Activated CD4-positive, alpha-beta memory T cell treated with anti-CD3 and anti-CD28 coated beads for 36 hours (primary cell): Measurements from ENCODE around the gene HACE1. TPM values are rescaled to one million over a fixed set of nuclear protein-coding genes. Genes with fewer than 3 reads are reported as not detected.
"Not testable (repeated sequence)": the region's sequence is repeated elsewhere in the genome, so short reads cannot be mapped to it uniquely, and the experiment has no call there.

ENCODE experiments used
- CTCF ChIA-PET: fragments of 350-600 bp; sonication (Branson Sonifier 250); formaldehyde crosslinking; loops from one replicate; lab custom pipeline; 2021; ENCODE audit warnings: antibody characterized with exemption, inconsistent platforms; lab: Charles Lee
- POLR2A ChIA-PET: fragments of 350-600 bp; sonication (Branson Sonifier 250); formaldehyde crosslinking; loops from one replicate; lab custom pipeline; 2021; ENCODE audit warnings: antibody characterized with exemption; lab: Charles Lee
- DNase-seq: peaks from one replicate; pipeline ENCODE4 v3.0.0-alpha.2; 2020
- H3K27ac Mint-ChIP-seq: one replicate; pipeline ENCODE4 v1.8.0; 2021; ENCODE audit warnings: mixed read lengths
- H3K27me3 Mint-ChIP-seq: one replicate; pipeline ENCODE4 v1.8.0; 2021; ENCODE audit warnings: mixed read lengths
- H3K36me3 Mint-ChIP-seq: one replicate; pipeline ENCODE4 v1.8.0; 2021; ENCODE audit warnings: mixed read lengths
- H3K4me1 Mint-ChIP-seq: one replicate; pipeline ENCODE4 v1.8.0; 2021; ENCODE audit warnings: low read depth, mixed read lengths
- H3K4me3 Mint-ChIP-seq: one replicate; pipeline ENCODE4 v1.8.0; 2021; ENCODE audit warnings: mild to moderate bottlenecking, mixed read lengths
- H3K9me3 Mint-ChIP-seq: one replicate; pipeline ENCODE4 v1.8.0; 2021; ENCODE audit warnings: mixed read lengths
- intact Hi-C: fragments of 100-400 bp; cut with micrococcal nuclease; formaldehyde crosslinking; loops from one replicate; pipeline ENCODE4 v1.15.1; 2023
- total RNA-seq, 2 experiments: library from RNA; stranded (reverse); gene quantifications; one replicate each; pipeline ENCODE4 v1.2.3, GENCODE V29; 2021

Gene HACE1
- total RNA-seq, 2 experiments from 2014 or later: 15.0 to 17.6 TPM

DNA sequence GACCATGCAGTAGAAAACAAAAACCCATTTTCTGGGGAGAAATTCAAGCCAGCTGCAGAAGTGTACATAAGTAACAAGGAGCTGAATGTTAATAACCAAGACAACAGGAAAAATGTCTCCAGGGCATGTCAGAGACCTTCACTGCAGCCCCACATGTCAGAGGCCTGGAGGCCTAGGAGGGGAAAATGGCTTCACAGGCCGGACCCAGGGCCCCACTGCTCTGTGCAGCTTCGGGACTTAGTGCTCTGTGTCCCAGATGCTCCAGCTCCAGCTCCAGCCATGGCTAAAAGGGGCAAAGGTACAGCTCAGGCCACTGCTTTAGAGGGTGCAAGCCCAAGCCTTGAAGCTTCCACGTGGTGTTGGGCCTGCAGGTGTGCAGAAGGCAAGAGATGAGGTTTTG lies 43.6 kb downstream of the HACE1 start:
- Mint-ChIP-seq H3K9me3 (peaks cover 13% of the 10 kb centered on the region), H3K27ac (no peak overlapping the region), H3K4me1 (peaks cover 19% of the 10 kb centered on the region), H3K36me3 (peaks cover 54% of the 10 kb centered on the region), H3K4me3 (no peak overlapping the region), H3K27me3 (no peaks in the 10 kb centered on the region)
- DNase-seq: no peak
- POLR2A ChIA-PET: no interaction called here
- CTCF ChIA-PET: no interaction called here
- intact Hi-C loops: no loop called here

DNA sequence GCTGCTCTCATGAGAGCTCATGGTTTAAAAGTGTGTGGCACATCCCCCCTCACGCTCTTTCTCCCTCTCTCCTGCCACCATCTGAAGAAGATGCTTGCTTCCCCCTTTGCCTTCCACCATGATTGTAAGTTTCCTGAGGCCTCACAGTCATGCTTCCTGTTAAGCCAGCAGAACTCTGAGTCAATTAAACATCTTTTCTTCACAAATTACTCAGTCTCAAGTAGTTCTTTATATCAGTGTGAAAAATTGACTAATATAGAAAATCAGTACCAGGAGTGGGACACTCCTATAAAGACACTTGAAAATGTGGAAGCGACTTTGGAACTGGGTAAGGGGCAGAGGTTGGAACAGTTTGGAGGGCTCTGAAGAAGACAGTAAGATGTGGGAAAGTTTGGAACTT lies 45.0 kb downstream of the HACE1 start:
- CTCF ChIA-PET: no interaction called here
- Mint-ChIP-seq H3K9me3 (peaks cover 8% of the 10 kb centered on the region), H3K4me1 (peaks cover 19% of the 10 kb centered on the region), H3K4me3 (no peak overlapping the region), H3K36me3 (peaks cover 47% of the 10 kb centered on the region), H3K27ac (no peak overlapping the region), H3K27me3 (no peaks in the 10 kb centered on the region)
- DNase-seq: no peak
- intact Hi-C loops: no loop called here
- POLR2A ChIA-PET: no interaction called here

DNA sequence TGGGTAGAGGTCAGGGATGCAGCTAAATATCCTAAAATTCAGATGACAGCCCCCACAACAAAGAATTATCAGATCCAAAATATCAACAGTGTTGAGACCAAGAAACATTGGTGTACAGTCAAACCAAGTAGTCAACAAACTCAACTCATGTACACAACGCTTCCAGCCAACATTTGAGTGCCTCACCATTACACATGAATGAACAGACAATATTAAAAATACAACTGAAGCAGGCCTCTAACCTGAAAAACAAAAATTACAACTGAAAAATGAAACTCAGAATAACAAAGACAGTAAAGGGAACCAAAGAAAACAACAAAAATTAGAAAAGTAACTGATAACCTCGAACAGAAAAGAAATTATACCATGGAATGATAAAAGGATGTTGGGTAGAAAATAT lies 46.2 kb downstream of the HACE1 start:
- H3K27me3 Mint-ChIP-seq: no peaks in the 10 kb centered on the region
- CTCF ChIA-PET: no interaction called here
- no peak overlapping the region for H3K27ac Mint-ChIP-seq

DNA sequence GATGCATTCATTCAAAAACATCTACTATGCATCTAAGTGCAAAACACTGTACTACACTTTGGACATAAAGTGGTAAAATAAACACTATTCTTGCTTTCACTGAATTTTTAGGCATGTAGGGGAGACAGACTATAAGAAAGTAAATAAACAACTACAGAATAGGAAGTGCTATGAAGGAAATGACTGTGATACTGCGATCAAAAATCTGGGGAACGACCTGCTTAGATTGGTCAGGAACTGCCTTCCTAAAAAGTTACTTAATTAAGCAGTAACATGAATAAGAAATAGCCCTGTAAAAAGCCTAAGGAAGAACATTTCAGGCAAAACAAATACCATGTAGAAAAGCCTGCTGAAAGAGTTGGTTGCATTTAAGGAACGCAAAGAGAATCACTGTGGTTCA lies 50.6 kb downstream of the HACE1 start:
- peaks cover 7% of the 10 kb centered on the region for H3K4me1 Mint-ChIP-seq
- POLR2A ChIA-PET: interaction anchor here (1.0 kb wide), 1 partner anchor 53 kb away, joined by 3 read pairs; no protein-coding TSS in a partner anchor
- no peak overlapping the region for H3K27ac Mint-ChIP-seq

More for the DNA sequence above, 46.2 kb downstream of the HACE1 start:
- intact Hi-C loops: no loop called here
- Mint-ChIP-seq H3K9me3 (peaks cover 8% of the 10 kb centered on the region), H3K4me3 (no peak overlapping the region), H3K36me3 (peaks cover 39% of the 10 kb centered on the region), H3K4me1 (peaks cover 13% of the 10 kb centered on the region)
- POLR2A ChIA-PET: no interaction called here
- DNase-seq: no peak

DNA sequence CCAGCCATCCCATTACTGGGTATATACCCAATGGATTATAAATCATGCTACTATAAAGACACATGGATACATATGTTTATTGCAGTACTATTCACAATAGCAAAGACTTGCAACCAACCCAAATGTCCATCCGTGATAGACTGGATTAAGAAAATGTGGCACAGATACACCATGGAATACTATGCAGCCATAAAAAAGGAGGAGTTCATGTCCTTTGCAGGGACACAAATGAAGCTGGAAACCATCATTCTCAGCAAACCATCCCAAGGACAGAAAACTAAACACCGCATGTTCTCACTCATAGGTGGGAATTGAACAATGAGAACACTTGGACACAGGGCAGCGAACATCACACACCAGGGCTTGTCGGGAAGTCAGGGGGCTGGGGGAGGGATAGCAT lies 54.4 kb downstream of the HACE1 start:
- POLR2A ChIA-PET, intact Hi-C loops, H3K27me3 Mint-ChIP-seq, DNase-seq, H3K4me1 Mint-ChIP-seq, H3K27ac Mint-ChIP-seq, H3K4me3 Mint-ChIP-seq, CTCF ChIA-PET: not testable (repeated sequence)
- Mint-ChIP-seq H3K9me3 (peaks cover 16% of the 10 kb centered on the region), H3K36me3 (peaks cover 43% of the 10 kb centered on the region)

More for the DNA sequence above, 50.6 kb downstream of the HACE1 start:
- intact Hi-C loops: no loop called here
- CTCF ChIA-PET: no interaction called here
- no peak for DNase-seq
- H3K4me3 Mint-ChIP-seq: no peak overlapping the region
- peaks cover 13% of the 10 kb centered on the region for H3K9me3 Mint-ChIP-seq
- peaks cover 32% of the 10 kb centered on the region for H3K36me3 Mint-ChIP-seq
- H3K27me3 Mint-ChIP-seq: no peaks in the 10 kb centered on the region

DNA sequence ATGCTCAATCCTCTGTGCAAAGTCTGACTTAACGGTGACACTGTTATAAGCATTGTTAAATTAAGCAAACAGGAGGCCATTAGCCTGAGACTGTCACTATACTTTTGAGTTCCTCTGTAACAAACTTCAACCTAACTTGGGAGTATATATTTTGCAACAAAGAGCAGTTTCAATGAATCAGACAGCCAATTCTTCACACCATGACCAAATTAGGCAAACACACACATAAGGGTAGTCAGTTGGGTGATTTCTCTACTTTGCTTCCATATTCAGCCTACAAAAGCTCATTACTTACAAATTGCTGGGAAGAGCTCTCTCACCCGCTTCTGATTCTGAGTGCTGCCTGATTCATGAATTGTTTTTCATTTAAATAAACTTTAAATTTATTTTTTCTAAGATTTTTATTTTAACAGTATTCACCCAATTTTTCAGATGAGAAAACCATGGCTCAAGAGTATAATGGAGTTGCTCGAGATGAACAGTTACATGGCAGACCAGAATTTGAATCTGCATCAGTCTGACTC lies 60.5 kb downstream of the HACE1 start:
- ChIA-PET POLR2A (no interaction called here), CTCF (no interaction called here)
- H3K4me1 Mint-ChIP-seq: no peaks in the 10 kb centered on the region
- DNase-seq: no peak
- H3K27me3 Mint-ChIP-seq: no peaks in the 10 kb centered on the region
- intact Hi-C loops: loop anchor here (10.0 kb wide), 1 partner anchor 146 kb away; no protein-coding TSS in a partner anchor
- no peak overlapping the region for H3K4me3 Mint-ChIP-seq
- peaks cover 28% of the 10 kb centered on the region for H3K36me3 Mint-ChIP-seq
- H3K27ac Mint-ChIP-seq: no peak overlapping the region
- H3K9me3 Mint-ChIP-seq: peaks cover 4% of the 10 kb centered on the region

DNA sequence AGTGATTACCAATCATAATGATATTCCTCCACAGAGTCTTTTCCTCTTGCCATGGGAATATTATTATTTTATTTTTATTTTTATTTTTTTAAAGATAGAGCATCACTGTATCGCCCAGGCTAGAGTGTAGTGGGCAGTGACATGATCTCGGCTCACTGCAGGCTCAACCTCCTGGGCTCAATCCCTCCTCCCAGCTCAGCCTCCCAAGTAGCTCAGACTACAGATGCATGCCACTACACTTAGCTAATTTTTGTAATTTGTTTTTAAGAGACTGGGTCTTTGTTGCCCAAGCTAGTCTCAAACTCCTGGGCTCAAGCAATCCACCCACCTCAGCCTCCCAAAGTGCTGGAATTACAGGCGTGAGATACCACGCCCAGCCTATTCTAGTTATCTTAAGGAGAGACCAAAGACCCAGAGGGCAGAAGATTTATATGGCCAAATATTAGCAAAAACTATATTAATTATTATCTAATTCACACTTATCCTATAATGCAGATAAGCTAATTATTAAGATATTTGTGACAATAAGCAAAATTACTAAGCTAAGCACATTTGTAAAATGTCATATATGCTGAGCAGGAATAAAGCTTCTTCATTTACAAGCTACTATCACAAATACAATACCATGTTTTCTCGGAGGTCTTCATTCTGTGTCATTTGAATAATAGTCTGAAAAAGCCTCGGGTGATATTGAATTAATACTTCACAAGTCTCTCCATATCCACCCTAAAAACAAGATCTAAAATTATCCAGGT lies 63.5 kb downstream of the HACE1 start:
- Mint-ChIP-seq H3K4me3 (no peak overlapping the region), H3K9me3 (no peaks in the 10 kb centered on the region), H3K36me3 (peaks cover 12% of the 10 kb centered on the region), H3K27me3 (no peaks in the 10 kb centered on the region), H3K4me1 (no peaks in the 10 kb centered on the region), H3K27ac (no peak overlapping the region)
- DNase-seq: no peak
- POLR2A ChIA-PET: no interaction called here
- CTCF ChIA-PET: interaction anchor here (1.0 kb wide), 1 partner anchor 10 kb away, joined by 3 read pairs; no protein-coding TSS in a partner anchor
- intact Hi-C loops: loop anchor here (10.0 kb wide), 1 partner anchor 149 kb away; no protein-coding TSS in a partner anchor

DNA sequence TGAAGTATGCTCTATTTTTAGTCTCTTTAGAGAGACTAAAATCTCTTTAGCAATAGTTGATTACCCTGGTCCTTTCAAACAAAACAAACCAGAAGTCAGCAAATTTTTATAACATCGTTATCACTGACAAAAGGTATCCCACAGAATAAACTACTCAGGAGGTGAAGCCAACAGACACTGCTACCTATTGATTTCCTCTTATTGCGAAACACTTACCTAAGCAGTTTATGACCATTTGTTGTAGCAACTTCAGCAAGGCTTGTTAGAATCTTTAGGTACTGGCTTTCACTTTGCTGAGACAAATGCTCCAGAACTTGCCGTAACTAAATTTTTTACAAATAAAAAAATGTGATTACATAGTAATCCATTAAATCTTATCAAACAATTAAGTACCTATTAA lies 64.4 kb downstream of the HACE1 start:
- Mint-ChIP-seq H3K36me3 (peaks cover 5% of the 10 kb centered on the region), H3K4me1 (no peaks in the 10 kb centered on the region), H3K9me3 (no peaks in the 10 kb centered on the region), H3K27me3 (no peaks in the 10 kb centered on the region), H3K27ac (no peak overlapping the region), H3K4me3 (no peak overlapping the region)
- no peak for DNase-seq
- ChIA-PET POLR2A (no interaction called here), CTCF (interaction anchor here (0.6 kb wide), 1 partner anchor 1716 kb away, joined by 4 read pairs; no protein-coding TSS in a partner anchor)
- intact Hi-C loops: loop anchor here (10.0 kb wide), 1 partner anchor 149 kb away; no protein-coding TSS in a partner anchor

DNA sequence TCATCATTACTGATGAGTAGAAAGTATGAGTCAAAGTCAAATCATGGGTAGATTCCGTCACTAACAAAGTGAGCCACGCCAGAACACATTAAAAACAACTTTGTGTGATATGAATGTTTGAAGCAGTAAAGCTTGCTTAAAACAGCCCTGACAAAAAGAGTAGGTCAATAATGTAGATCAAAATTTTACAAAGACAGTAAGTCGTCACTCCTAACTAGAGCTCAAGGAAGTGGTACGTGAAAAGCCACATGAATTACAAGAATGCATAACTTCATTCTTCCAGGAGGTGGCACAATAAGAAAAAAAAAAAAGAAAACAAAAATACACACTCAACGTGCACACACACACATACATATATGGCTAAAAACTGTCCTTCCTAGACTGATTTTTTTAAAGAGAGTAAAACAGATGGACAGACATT lies 69.9 kb downstream of the HACE1 start:
- H3K4me3 Mint-ChIP-seq: peak overlapping the region; percentile 50
- ChIA-PET CTCF (interaction anchor here (0.6 to 1.8 kb wide), 9 partner anchors 13 to 288 kb away, joined by 3 to 10 read pairs (median 4); partner anchors contain the start of gene HACE1), POLR2A (no interaction called here)
- H3K9me3 Mint-ChIP-seq: no peaks in the 10 kb centered on the region
- H3K4me1 Mint-ChIP-seq: peaks cover 25% of the 10 kb centered on the region
- H3K36me3 Mint-ChIP-seq: peaks cover 14% of the 10 kb centered on the region
- DNase-seq: peak; percentile 16
- intact Hi-C loops: loop anchor here (1.0 to 10.0 kb wide), 4 partner anchors 70 to 858 kb away; partner anchors contain the start of gene HACE1
- H3K27me3 Mint-ChIP-seq: no peaks in the 10 kb centered on the region
- peak overlapping the region; percentile 85 for H3K27ac Mint-ChIP-seq

DNA sequence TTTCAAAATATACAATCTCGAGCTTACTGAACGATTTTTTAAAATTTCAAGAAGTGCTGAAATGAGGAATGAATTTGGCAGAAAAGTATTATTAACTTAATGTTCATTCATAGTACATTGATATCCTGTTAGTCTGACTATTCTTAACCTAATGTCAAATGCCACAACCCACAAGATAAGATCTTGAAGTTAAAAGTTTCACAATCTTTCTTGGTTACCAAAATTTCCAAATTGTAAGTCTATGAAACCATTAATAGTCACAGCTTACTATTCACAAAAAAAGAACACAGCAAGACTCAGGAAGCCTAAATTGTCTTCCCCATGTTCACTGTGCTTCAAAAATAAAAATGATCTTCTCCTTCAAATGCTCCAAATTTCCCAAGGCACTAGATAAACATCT lies 71.3 kb downstream of the HACE1 start:
- Mint-ChIP-seq H3K27ac (peak overlapping the region; percentile 8), H3K4me1 (peaks cover 25% of the 10 kb centered on the region), H3K4me3 (no peak overlapping the region), H3K36me3 (peaks cover 14% of the 10 kb centered on the region), H3K9me3 (no peaks in the 10 kb centered on the region), H3K27me3 (no peaks in the 10 kb centered on the region)
- ChIA-PET POLR2A (no interaction called here), CTCF (interaction anchor here (1.3 kb wide), 1 partner anchor 69 kb away, joined by 4 read pairs; no protein-coding TSS in a partner anchor)
- no peak for DNase-seq
- intact Hi-C loops: loop anchor here (5.0 kb wide), 1 partner anchor 859 kb away; no protein-coding TSS in a partner anchor

DNA sequence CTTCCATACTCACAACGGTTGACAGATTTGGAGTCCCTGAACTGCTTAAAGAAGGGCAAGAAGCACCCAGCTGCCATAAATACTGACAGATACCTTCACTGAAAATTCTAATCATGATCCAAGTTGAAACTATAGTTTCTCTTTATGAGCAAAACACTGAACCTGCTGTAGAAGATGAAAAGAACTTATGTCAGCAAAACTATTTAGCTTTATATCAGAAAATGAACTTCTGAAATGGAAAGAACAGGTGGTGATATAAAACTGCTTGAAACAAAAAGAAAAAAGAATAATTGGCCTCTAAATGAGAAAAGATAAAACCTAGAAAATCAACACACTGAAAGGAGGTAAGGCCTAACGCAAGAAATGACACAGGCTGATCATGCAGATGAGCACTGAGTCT lies 72.4 kb downstream of the HACE1 start:
- Mint-ChIP-seq H3K27ac (no peak overlapping the region), H3K36me3 (peaks cover 17% of the 10 kb centered on the region), H3K4me3 (no peak overlapping the region), H3K27me3 (no peaks in the 10 kb centered on the region), H3K4me1 (peaks cover 25% of the 10 kb centered on the region), H3K9me3 (no peaks in the 10 kb centered on the region)
- POLR2A ChIA-PET: no interaction called here
- no peak for DNase-seq
- intact Hi-C loops: loop anchor here (5.0 kb wide), 1 partner anchor 860 kb away; no protein-coding TSS in a partner anchor
- CTCF ChIA-PET: no interaction called here

DNA sequence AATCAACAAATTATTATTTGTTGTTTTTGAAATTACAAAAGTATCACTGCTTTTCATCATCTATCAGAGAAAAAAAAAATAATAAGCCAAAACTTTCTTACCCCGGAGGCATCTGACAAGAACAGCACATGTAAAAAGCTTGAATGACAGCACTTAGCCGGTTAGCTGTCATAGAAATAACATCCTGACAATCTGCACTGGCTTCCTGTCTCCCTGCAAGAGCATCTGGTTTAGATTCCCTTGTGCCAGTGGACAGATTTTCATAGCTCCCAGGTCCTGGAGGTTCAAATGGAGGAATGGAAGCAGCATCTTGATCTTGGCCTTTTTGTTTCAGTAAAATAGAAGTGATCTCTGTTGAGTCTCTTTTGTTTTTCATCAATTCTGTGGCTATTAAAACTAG lies 74.8 kb downstream of the HACE1 start:
- Mint-ChIP-seq H3K27me3 (no peaks in the 10 kb centered on the region), H3K9me3 (no peaks in the 10 kb centered on the region), H3K27ac (no peak overlapping the region), H3K4me3 (no peak overlapping the region), H3K4me1 (peaks cover 24% of the 10 kb centered on the region), H3K36me3 (peaks cover 24% of the 10 kb centered on the region)
- POLR2A ChIA-PET: no interaction called here
- CTCF ChIA-PET: no interaction called here
- intact Hi-C loops: loop anchor here (5.0 kb wide), 1 partner anchor 862 kb away; no protein-coding TSS in a partner anchor
- DNase-seq: no peak
